Activated CD4-positive, alpha-beta T cell treated with anti-CD3 and anti-CD28 coated beads for 1 hour (primary cell): Measurements from ENCODE around the gene GRM4.

Source experiments
- DNase-seq: peaks from one replicate; pipeline ENCODE4 v3.0.0-alpha.2; 2020

GRM4 gene

DNA sequence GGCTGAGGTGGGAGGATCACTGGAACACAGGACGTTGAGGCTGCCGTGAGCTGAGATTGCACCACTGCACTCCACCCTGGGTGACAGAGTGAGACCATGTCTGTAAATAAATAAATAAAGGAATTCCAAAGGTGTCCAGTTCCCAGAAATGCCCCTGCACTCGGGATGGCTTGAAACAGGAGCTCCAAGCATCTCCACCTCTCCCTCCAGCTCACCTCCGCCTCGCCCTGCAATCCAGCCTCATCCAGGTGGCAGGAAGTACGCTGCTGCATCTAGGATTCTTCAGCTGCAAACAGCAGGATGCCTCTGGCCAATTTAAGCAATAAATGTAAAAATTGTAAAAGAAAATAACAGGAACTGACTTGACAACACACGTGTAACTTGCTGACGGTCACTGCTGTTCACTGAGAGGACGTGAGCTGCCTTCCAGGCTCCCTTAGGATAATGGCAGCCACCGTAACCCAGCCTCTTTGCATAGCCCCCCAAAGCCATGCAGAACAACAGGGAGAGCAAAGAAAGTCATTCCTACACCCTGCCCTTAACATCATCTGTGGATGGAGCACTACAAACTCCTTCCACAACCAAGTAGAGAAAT lies 11.4 kb upstream of the GRM4 start:
- no peak for DNase-seq

DNA sequence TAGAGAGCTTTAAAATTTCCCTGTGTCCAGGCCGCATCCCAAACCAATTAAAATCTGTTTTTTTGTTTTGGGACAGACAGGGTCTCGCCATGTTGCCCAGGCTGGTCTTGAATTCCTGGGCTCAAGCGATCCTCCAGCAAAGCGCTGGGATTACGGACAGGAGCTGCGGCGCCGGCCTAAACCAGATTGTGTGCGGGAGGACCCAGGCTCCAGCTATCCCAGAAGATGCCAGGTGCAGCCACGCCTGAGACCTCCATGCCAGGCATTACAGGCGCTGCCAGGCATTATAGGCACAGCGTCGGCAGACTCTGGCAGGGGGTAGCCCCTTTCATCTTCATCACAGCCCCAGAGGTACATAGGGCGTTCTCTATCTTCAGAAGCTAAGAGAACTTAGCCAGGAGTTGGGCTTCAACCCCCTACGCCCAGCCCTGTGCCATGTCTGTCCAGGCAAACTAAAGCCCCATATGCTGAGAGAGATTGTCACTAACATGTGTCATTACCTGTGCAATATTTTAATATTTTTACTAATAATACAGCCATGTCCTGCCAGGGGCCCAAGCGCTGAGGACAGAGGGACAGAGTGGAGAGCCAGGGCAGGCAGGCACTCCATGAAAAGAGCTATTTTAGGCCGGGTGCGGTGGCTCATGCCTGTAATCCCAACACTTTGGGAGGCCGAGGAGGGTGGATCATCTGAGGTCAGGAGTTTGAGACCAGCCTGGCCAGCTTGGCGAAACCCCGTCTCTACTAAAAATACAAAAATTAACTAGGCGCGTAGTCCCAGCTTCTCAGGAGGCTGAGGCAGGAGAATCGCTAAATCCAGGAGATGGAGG lies 9.8 kb upstream of the GRM4 start:
- no peak for DNase-seq

DNA sequence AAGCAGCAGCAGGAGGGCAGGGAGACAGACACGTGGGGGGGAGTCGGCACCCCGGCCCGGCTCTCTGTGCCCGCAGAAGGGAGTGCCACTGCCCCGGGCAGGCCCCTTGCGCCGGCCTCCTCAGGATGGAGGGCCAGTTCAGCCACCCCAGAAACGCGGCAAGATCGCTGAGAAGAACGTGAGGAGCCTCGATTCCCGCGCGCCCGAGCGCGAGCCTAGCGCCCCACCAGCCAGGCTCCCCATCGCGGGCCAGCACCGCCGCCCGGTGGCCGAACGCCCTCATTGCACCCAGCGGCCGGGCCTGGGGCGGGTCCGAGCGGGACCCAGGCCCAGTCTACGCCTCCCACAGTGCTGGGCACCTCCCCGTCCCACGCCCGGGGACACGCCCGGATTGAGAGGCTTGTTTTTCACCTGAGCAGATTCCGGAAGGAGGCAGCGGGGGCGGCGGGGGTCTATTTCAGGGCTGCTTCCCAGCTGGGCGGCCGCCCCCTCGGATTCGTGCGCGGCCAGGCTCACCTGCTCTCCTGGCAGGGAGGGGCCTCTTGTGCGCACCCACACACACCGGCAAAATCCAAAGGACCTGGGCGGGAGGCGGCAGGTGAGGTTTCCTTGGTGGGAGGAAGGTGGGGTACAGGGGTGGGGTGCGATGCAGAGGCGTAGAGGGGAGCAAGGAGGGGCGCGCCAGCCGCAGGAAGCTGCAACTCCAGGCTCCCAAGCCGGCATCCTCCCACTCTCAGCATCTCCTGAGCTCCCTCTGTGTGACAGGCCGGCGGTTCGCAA lies 9.0 kb upstream of the GRM4 start:
- DNase-seq, result peak; percentile 64

- DNase-seq, result no peak
Observed at GRCh38 chr6:34152806-34153520, 7.1 kb upstream of the GRM4 start.

DNA sequence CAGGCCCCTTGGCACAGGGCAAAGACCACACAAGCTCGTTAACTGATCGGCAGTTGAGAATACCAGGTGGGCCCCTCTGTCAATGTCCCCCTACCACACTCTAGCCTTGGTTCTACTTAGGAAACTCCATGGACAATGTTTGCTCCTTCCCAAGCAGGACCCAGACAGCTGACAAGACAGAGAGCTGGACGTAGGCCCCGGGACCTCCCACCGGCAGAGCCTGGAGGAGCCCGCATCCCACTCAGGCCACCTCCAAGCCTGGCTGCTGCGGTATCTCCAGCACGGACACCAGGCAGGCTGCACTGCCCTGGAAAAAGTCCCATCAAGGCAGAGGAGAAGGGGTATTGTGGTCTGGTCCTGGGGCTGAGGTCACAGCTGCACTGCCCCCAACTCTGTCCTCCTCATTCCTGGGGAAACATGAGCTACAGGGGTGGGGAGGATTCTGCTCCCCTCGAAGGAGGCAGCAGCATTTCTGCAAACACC lies 6.2 kb upstream of the GRM4 start:
- DNase-seq, result no peak

DNA sequence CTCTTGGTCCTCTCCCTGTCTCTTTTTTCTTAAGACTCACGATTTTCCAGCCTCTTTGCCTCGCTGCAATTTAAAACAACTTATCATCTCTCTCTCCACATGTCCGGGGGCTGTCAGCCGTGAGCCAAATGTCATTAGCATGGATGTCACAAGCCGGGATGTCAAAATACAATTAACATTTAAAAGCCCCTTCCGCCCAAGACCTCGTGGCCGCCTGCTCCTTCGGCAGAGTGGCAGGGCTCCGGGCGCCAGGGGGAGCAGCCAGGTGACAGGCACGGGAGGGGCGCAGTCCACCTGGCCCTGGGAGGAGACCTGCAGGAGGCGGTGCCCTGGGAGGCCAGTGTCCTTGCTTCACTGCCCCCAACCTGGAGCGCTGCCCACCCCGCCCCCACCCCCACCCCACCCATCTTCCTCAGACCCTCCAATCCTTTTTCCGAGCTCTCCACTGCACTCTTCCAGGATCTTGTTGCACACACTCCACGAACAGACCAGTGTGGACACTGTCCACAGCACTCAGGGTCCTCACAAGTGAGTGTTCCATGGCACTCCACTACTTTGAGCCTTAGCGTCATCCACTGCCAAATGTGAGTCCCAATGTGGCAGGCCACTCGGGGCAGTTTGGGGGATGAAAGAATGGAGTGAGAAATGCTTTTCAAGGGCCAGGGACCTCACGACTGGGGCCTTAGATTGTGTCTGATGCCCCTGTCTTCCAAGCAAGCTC lies 5.6 kb upstream of the GRM4 start:
- DNase-seq, result no peak

DNA sequence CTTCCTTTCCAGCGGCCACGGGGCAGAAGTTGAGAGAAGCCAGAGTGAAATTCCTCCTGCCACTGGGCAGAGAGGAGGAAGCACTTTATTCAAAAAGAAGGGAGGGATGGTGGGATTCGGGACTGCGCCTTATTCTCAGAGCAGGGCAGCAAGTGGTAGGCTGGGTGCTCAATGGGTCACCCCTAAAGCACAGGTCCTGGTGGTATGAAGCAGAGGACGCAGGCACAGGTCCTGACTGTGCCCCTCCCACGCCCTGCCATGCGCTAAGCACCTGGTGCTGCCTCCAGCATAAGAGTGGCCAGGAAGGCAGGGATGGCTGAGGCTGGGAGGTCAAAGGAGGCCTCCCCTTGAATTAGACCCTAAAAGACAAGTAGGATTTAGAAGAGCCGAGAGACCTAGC lies 4.9 kb upstream of the GRM4 start:
- DNase-seq, result no peak

GRCh38 chr6:34149831-34150400 lies 4.0 kb upstream of the GRM4 start:
- DNase-seq, result no peak

DNA sequence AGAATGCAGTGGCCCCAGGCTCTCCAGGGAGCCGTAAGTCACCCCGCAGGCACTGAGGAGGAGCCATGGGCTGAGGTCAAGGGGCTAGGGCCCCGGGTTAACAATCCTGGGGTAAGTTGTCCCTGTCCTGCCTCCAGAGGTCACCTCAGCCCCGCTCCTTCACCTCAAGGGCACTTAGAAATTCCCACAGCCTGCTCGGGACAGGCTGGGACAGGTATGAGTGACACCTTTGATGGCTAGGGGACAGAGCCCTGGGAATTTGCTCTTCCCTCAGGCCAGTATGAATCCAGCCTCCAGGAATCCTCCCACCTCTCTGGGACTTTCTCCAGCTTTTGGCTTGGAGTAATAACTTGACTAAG lies 3.5 kb upstream of the GRM4 start:
- DNase-seq, result no peak

- DNase-seq, result no peak
Observed at GRCh38 chr6:34148631-34149451, 3.0 kb upstream of the GRM4 start.

DNA sequence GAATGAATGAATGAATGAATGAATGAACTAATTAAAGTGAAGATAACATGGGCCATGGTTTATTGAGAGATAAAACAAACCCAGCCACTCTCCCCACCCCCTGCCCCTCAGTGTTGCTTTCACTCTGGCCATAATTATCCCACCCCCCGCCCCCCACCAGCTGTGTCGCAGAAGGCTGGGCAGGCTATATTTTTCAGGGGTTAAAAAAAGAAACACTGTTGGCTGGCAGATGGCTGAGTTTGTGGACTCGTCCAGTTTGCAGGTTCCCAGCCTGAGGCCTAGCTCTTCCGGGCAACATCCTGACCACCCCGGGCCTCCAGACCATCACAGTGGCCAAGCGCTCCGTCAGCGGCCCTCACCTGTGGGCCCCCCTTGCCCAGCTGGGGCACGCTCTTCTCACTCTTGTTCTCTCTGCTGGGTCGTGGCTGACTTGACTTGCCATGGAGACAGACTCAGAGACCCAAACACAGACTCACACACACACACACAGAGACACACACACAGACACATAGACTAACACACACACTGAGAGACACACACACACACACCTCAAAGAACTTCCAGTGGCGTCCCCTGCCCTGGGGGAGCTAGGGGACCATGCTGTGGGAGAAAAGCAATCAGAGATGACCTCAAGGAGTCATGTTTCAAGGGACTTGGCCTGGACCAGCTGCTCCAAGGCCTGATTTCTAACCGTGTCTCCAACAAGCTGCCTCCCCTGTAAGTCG lies 2.2 kb upstream of the GRM4 start:
- DNase-seq, result no peak

GRCh38 chr6:34146801-34147592 lies 1.1 kb upstream of the GRM4 start:
- DNase-seq, result no peak

GRCh38 chr6:34145161-34146020 lies 496 bp downstream of the GRM4 start:
- no peak for DNase-seq

DNA sequence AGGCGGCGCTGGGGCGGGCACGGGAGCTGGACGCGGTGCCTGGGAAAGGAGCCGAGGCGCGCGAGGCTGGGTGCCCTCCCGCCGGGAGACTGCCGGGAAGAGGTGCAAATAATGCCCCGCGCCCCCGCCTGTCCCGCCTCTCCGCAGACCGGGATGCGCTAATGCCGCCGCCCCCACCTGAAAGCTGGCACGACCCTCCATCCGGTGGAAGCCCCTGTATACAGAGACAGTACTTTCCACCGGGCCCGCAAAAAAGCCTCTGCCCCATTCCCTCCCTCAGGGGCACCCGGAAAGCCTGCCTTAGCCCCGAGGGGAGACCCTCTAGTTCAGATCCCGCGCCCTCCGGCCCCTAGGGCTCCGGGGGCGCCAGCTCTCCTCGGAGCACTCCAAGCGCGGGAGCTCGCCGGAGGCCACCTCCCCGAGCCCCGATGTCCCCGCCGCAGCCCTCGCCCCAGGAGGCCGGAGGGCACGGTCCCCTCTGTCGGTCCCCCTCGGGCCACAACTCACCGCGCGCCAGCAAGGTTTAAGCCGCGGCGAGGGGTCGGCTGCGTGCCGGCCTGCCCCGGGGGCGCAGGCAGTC lies 1.2 kb downstream of the GRM4 start:
- DNase-seq, result no peak

DNA sequence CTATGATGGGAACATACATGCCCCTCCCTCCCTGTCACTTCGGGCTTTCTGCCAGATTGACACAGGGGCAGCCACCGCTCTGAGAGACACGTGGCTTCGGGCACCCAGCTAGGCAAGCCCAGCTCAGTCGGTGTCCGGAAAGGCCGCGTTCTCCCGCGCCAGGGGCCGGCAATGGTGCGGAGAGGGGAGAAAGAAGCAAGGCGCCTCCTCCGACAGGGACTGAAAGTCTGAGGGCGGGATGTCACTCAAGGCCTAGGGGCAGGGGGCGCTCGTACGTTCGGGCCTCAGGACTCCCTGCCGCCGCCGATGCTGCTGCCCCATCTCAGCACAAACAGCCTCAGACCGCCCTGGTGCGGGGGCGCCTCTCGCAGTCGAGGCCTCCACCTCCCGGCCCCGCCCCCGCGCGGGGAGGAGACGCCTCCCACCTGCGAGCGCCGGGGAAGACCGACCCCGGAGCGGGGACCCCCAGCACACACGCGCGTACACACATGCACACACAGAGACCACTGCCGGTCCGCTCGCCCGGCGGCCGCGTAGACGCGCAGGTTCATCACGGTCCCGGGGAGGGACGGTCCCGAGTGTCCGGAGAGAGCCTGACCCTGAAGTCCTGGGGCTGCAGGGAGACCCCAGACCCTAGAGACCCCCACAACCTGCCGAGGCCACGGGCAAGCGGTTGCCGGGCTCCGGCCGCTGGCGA lies 1.9 kb downstream of the GRM4 start:
- DNase-seq, result peak; percentile 27

DNA sequence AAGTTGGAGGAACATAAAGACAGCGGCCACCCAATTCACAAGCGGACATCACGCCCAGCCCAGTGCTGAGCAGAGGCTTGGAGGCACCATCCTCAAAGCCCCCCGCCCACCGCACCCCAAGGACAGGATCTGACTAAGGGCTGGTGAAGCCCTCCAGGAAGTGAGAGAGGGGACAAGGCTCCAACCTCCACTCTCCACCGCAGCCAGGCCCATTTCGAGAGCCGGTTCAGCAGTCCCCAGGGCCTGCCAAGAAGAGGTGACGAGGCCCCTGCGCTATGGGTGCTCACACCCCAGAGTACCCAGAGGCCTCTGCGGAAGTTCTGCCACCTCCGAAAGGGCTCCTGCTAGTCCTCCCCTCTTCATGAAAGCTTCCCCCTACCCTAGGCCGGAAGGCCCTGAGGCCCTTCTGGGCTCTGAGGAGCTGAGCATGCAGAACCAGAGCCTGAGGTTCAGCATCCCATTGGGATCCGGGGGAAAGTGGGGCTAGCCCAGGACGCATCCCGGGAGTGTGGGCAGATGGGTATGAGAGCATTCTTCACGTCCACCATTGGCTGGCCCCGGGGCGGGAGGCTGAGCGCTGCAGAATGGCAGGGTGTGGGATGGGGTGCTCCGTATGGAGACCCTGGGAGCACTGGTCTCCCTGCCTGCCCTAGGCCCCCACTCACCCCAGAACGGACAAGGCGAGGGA lies 2.5 kb downstream of the GRM4 start:
- no peak for DNase-seq
